Left colon (tissue), 2 donors: ENCODE data around the gene SON. TPM values are rescaled to one million over a fixed set of nuclear protein-coding genes. Genes with fewer than 3 reads are reported as not detected.
"Not testable (repeated sequence)": the region's sequence is repeated elsewhere in the genome, so short reads cannot be mapped to it uniquely, and the experiment has no call there.

Experiments
- ATAC-seq: fragments of 200-7000 bp; cut with Tn5 transposase; one replicate; pipeline ENCODE4 v1.9.1; 2020; ENCODE audit warnings: mild to moderate bottlenecking, moderate library complexity
- DNase-seq, 2 donors: peaks; one replicate each; pipeline ENCODE4 v3.0.0-alpha.2; 2020
- intact Hi-C, 2 donors: fragments of 100-400 bp; cut with DNase I in 1 of 2; cut with micrococcal nuclease in 1 of 2; formaldehyde crosslinking; loops; one replicate each; pipeline versions ENCODE4 v1.11.2 to v1.14.0; 2022; cut with DNase I, micrococcal nuclease
- total RNA-seq, 2 donors: library from RNA; stranded (reverse); fragmentation: NEBNext Ultra II Directional; extraction: Animal tissue kit (Norgen Biotek cat#: 25700); gene quantifications; one replicate each; pipeline ENCODE4 v1.2.1, GENCODE V29; 2021
- donor health status: DM: no; HTN: no; CAD: no.
- donor health status: DM: yes; HTN: yes; CAD: no.

The SON gene
- total RNA-seq, 2 donors from 2014 or later = 202 to 213 TPM

- intact Hi-C loops = no loop called here
- DNase-seq (no peak), ATAC-seq (no peak)
Measured at GRCh38 chr21:33560965-33561364, 18.1 kb downstream of the SON start.

- DNase-seq = no peak
- intact Hi-C loops = no loop called here
- ATAC-seq = no peak
Measured at GRCh38 chr21:33561373-33561772, 18.5 kb downstream of the SON start.

- intact Hi-C loops = no loop called here
- no peak for ATAC-seq
- DNase-seq = no peak
Measured at GRCh38 chr21:33562389-33562788, 19.6 kb downstream of the SON start.

GRCh38 chr21:33566514-33566913 is 23.7 kb downstream of the SON start:
- ATAC-seq (no peak), DNase-seq (no peak)
- intact Hi-C loops = no loop called here

DNA sequence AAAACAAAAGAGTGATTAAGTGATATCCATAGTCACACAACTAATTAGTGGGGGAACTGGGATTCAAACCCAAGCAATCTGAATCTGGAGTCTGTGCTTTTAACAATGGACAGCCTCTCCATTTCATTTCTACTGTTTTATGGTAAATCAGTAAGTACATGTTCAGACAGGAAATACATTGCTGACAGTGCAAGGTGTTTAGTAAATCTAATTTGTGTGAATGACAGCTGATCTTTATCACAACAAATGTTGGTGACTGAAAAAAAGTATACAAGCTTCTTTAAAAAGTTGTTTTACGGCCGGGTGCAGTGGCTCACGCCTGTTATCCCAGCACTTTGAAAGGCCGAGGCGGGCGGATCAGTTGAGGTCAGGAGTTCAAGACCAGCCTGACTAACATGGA is 25.1 kb downstream of the SON start:
- DNase-seq = no peak
- ATAC-seq = no peak
- intact Hi-C loops = no loop called here

DNA sequence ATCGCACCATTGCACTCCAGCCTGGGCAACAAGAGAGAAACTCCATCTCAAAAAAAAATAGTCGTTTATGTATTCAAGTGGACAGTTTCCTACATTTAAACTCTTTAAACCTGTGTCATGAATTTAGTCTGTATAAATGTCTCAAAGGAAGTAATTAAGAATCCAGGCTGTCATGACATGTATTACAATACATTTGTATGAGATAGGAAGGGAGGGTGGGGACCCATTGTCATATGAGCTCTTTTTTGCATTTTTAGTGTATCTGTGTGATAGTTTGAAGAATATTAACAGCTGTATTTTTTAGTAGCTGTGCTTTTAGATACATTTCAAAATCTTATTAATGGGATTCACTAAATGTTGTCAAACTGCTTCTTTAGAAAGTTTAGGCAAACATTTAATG is 25.6 kb downstream of the SON start:
- DNase-seq (no peak), ATAC-seq (no peak)
- intact Hi-C loops = no loop called here

DNA sequence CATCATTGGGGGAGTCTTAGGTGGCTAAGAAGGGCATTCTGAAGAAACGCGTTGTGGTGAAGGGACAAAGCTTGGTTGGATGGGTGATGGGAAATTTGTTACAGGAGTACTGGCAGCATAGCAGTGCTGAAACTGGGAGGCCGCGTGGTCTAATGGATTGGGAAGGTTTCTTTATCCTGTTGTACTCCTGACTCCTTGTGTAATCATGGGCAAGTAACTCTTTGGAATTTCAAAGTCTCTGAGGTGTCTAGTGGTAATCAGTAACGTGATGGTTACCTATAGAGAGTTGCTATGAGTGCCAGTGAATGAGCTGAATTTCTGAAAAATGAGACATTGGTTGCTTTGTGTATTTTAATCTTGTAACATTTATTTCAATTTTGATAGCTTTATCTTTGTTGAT is 27.2 kb downstream of the SON start:
- ATAC-seq (no peak), DNase-seq (no peak)
- intact Hi-C loops = no loop called here

DNA sequence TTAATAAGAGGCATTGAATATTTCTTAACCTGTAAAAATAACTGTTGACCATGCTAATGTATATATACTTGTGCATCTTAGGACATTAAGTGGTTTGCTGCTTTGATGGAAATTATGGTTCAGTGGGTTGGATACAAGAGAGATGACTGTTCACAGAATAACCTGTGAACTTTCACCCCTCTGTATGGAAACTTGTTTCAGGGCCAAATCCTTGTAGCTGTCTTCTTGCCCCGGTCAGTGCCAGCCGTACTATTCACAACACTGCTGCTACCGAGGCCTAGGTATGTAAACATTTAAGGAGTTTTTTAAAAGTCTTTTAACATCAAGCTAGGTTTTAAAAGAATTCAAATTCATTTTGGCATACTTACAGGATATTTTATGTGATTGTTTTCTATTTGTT is 29.5 kb downstream of the SON start:
- ATAC-seq = no peak

DNA sequence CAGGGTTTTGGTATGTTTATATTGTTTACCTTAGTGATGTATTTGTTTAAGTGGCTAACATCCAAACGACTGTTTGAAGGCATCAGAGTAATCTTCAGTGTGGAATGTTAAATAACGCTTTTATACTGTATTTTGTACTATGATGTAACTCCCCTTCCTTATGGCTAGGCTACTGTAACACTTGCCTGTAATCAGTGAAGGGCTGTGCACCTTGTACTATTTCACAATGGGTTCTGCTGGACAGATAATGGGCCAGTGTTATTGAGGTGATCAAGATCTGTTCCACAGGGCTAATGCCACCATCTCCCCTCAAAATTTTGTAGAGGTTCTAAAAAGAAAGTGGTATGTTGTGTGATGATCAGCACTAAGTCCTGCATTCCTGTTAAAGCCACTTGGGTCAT is 33.9 kb downstream of the SON start:
- DNase-seq, intact Hi-C loops: not testable (repeated sequence)
- ATAC-seq = peak; percentile 68

More for the DNA sequence above, 29.5 kb downstream of the SON start:
- DNase-seq = no peak
- intact Hi-C loops = no loop called here

GRCh38 chr21:33578214-33578613 is 35.4 kb downstream of the SON start:
- intact Hi-C loops = no loop called here
- no peak for DNase-seq
- no peak for ATAC-seq

DNA sequence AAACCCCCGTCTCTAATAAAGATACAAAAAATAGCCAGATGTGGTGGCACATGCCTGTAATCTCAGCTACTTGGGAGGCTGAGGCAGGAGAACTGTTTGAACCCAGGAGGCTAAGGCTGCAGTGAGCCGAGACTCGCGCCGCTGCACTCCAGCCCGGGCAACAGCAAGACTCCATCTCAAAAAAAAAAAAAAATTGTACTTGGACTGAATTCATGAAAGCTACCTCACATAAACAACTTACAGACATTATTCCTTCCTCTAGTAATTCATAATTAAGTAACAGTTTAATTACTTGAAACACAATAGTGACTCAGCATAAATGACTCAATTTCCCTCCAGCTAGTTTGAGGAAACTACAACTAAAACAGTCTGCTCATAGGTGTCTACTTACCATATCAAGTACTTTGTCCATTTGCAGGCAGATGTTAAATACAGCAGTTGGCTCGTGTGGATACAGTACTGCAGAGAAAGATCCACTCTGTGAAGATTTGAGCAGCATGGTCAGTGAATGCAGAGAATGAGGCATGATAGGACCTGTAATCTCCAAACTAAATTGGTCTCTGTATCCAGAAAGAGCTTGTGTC is 36.2 kb downstream of the SON start:
- intact Hi-C loops = no loop called here
- peak; percentile 17 for ATAC-seq
- no peak for DNase-seq

GRCh38 chr21:33584455-33584854 is 41.6 kb downstream of the SON start:
- ATAC-seq (no peak), DNase-seq (no peak)
- intact Hi-C loops = no loop called here

- DNase-seq (no peak), ATAC-seq (no peak)
- intact Hi-C loops = no loop called here
Measured at GRCh38 chr21:33586927-33587326, 44.1 kb downstream of the SON start.

DNA sequence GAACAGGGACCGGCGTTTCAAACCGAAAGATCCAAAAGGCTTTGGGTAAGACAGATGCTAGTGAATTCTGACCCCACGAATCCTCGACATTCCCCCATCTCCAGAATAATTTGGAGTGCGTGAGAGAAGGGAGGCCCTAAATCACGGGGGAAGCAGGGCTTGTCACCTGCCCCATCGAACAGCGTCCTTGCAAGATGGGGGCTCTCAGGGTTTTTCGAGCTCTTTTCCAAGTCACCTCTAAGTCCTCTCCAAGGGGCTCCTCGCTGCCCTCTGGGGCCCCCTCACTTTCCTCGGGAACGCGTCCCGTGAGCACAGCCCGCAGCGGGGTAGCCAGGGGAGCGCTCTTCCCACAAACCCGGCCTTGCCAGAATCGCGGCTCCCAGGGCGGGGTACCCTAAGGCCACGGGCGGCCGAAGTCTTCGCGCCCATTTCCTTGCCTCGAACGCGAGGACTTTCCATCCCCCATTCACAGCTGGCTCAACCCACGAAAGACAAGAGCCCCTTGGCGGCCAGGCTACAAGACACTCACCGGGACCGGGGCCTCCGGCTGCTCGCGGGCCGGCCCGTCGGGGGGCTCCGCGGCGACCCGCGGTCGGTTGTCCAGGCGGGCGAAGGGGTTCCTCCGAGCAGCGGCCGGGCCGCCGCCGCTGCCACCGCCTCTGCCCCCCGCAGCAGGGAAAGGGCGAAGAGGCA is 45.1 kb downstream of the SON start:
- peak; percentile 36 for ATAC-seq
- DNase-seq = peak; percentile 40 to 56
- intact Hi-C loops = no loop called here

GRCh38 chr21:33588485-33589335 is 45.9 kb downstream of the SON start, which contains the start of gene DONSON:
Gene DONSON (minus strand): TSS chr21:33588684. CDS start chr21:33588641, 43 bp downstream.
- intact Hi-C loops = no loop called here
- peak; percentile 95 for ATAC-seq
- DNase-seq = peak; percentile 86 to 91

GRCh38 chr21:33598051-33598450 is 55.2 kb downstream of the SON start:
- intact Hi-C loops = no loop called here
- DNase-seq (no peak), ATAC-seq (no peak)

GRCh38 chr21:33608559-33608958 is 65.7 kb downstream of the SON start:
- DNase-seq = no peak
- intact Hi-C loops = no loop called here
- no peak for ATAC-seq

DNA sequence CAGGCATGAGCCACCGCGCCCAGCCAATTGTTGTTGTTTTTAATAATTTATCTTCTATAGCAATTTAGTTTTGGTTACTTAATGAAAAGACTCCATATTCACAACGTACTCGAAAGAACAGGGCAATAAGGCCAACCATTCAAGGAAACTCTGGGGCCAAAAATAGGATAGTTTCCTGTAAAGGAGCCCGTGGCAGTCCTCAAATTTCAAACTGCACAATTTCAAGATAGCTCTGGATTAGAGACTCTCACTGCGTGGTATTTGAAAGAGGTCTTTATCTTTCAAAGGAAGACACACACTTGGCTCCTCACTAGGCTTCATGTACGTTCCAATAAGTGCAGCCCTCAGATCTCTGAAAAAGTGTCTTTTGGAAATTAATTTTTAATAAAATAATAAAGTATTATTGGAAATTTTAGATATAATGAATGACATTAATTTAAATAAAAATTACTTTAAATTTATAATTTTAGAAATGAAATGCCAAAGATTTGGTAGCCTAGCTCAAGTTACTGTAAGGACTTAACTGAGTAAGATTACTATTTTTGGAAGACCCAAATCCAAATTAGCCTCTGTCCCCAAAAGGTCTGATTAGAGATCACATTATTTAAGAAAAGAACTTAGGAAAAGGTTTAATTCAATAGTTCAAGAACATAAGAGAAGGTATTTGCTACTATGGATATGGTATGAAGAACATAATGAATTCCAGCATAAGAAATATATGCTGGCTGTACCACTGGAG is 68.3 kb downstream of the SON start:
- DNase-seq = no peak
- no peak for ATAC-seq
- intact Hi-C loops = no loop called here

GRCh38 chr21:33617565-33617964 is 74.7 kb downstream of the SON start:
- ATAC-seq, DNase-seq, intact Hi-C loops: not testable (repeated sequence)
